Measurements from ENCODE around the gene NCF1.
"Not testable (repeated sequence)": the region's sequence is repeated elsewhere in the genome, so short reads cannot be mapped to it uniquely, and the experiment has no call there.

Gene NCF1

DNA sequence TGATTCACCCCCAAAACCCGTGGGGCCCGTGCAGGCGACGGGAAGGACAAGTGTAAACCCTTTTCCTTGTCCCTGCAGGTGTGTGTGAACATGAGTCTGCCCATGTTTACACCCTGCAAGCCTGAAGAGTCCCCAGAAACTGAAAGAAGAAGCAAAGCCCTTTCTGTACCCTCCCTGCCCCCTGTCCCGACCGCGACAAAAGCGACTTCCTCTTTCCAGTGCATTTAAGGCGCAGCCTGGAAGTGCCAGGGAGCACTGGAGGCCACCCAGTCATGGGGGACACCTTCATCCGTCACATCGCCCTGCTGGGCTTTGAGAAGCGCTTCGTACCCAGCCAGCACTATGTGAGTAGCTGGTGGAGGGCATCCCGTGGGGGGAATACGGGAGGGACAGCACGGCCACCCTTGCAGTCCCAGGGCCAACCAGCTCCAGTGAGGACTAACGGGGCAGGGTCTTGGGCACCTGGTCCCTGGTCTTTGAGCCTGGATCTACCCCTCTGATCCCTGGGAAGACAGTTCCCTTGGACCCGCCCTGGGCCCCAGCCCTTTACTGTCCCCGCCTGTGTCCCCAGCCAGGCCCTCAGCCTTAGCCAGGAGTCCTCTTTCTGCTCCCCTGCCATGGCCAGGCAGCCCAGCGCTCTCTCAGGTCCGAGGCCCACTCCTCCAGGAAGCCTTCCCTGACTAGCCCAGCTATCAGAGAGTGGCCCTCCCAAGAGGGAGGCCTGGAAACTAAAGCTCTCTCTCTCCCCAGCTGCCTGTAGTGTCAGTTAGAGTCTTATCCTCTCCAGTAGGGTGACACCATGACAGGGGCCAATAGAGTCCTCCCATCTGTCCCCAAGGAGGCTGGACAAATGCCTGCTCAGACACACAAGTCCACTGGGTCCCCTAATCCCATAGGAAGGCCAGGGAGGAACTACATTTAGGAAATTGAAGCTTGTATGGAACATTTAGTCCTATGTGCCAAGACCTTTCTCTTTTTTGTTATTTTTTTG lies at the start of gene NCF1:
TSS of gene NCF1 (plus strand) at position 252 of the 991 bp plus-strand sequence. CDS start at position 273, 21 bp downstream.
- not testable (repeated sequence) for DNase-seq (ENCODE audit: low read depth, low spot score)

DNA sequence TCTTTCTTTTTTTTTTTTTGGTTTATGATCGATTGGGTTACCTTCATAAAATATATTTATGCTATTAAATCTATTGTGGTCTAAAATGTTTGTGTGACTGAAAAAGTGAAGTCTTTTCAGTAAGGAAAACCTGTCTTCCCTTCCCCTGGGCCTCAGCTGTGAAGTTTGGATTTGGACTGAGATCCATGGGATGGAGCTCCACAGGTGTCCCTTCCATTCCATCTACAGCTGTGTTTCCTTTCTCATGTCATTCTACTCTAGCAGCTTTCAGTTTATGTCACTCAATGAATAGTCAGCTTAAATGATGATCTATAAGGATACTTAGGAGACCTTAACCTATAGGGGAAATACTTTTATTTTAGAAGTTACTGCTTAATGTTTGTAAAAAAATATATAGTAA lies 48.0 kb upstream of the NCF1 start:
- DNase-seq (ENCODE audit: low read depth, low spot score) = no peak

DNA sequence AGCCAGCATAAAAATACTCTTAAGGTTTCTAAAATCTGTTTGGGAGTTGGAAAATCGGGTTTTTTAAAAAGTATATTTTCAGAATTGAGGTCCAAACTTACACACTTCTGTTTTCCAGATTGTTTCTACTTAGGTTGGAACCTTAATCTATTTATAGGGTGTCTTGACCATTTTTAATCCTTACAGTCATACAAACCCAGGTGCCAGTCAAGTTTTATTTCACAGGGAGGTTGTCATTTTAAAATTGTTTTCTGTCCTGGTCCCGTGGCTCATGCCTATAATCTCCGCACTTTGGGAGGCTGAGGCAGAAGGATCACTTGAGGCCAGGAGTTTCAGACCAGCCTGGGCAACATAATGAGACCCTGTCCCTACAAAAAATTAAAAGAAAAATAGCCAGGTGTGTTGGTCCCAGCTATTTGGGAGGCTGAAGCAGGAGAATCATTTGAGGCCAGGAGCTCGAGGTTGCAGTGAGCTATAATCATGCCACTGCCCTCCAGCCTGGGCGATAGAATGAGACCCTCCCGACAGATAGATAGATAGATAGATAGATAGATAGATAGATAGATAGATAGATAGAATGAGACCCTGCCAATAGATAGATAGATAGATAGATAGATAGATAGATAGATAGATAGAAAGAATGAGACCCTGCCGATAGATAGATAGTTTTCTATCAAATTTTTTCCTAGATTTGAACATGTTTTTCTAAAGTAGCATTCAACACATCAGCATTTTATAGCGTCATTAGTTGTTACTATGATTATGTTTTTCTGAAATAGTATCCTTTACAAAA lies 47.3 kb upstream of the NCF1 start:
- DNase-seq (ENCODE audit: low read depth, low spot score) = no peak

GRCh38 chr7:74728686-74729085 lies 45.1 kb upstream of the NCF1 start:
- not testable (repeated sequence) for DNase-seq (ENCODE audit: low read depth, low spot score)

GRCh38 chr7:74730186-74730585 lies 43.6 kb upstream of the NCF1 start:
- not testable (repeated sequence) for DNase-seq (ENCODE audit: low read depth, low spot score)

GRCh38 chr7:74739974-74740703 lies 33.7 kb upstream of the NCF1 start:
- DNase-seq (ENCODE audit: low read depth, low spot score) = not testable (repeated sequence)

DNA sequence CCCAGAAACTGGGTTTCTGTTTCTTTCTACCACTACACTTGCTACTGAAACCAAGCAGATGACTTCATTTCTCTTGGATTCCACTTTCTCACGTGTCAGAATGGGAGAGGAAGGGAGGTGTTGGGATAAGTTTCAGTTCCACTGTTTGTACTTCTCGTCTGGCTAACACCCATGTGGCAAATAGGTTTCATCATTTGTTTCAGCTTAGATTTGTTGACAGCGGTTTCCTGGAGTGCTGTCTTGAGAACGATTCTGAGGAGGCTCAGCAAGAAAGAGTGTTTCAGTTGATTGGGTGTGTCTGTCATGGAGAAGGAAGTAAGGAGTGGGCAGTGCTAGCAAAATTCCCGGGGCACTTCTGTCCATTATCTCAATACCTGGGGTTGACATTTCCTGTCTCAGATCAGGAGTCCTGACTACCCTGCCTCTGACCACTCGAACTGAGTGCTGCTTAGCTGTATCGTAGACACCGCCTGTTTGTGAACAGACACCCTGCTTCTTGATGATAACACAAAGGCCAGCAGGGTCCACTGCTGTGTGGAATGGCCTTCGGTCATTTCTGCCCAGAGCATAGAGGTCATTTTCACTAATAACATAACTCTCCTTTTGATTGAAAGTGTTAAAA lies 29.8 kb upstream of the NCF1 start:
- DNase-seq (ENCODE audit: low read depth, low spot score) = not testable (repeated sequence)

DNA sequence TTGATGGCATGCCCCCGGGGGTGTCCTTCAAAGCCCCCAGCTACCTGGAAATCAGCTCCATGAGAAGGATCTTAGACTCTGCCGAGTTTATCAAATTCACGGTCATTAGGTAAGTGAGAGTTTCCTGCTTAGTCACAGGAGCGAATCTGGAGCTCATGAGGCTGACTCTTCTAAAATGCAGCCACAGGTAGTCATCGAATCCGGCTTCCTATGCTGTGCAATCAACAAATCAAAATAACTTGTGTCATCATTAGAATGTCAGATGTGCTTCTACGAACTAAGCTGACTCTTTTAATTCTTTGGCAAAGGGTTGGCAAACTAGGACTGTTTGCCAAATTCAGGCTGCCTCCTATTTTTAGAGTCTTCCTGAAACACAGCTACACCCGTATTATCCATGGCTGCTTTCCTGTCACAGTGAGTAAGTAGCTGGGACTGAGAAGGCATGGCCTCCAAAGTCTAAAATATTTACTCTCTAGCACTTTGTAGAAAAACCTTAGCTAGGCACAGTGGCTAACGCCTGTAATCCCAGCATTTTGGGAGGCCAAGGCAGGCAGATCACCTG lies 19.8 kb upstream of the NCF1 start:
- DNase-seq (ENCODE audit: low read depth, low spot score) = not testable (repeated sequence)

- not testable (repeated sequence) for DNase-seq (ENCODE audit: low read depth, low spot score)
These were observed 17.1 kb upstream of the NCF1 start for GRCh38 chr7:74756673-74757072.

GRCh38 chr7:74758268-74758667 lies 15.5 kb upstream of the NCF1 start:
- DNase-seq (ENCODE audit: low read depth, low spot score) = not testable (repeated sequence)

DNA sequence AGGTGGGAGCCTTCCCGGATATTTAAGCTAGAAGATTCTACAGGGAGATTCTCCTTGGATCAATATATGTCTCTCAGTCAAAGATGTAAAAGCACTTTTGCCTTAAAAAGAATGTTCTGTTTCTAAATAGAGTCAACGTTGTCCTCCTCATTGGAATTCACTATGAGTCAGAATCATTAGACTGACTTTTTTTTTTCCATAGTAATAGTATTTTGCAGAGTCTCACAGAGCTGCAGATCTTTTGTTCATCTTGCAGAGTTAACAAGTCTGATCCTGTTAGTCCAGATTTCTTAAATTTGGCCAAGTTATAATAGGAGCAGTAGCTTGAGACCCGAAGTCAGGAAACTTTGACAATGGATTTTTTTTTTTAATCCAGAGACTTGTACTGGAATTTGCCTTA lies 14.8 kb upstream of the NCF1 start:
- not testable (repeated sequence) for DNase-seq (ENCODE audit: low read depth, low spot score)

DNA sequence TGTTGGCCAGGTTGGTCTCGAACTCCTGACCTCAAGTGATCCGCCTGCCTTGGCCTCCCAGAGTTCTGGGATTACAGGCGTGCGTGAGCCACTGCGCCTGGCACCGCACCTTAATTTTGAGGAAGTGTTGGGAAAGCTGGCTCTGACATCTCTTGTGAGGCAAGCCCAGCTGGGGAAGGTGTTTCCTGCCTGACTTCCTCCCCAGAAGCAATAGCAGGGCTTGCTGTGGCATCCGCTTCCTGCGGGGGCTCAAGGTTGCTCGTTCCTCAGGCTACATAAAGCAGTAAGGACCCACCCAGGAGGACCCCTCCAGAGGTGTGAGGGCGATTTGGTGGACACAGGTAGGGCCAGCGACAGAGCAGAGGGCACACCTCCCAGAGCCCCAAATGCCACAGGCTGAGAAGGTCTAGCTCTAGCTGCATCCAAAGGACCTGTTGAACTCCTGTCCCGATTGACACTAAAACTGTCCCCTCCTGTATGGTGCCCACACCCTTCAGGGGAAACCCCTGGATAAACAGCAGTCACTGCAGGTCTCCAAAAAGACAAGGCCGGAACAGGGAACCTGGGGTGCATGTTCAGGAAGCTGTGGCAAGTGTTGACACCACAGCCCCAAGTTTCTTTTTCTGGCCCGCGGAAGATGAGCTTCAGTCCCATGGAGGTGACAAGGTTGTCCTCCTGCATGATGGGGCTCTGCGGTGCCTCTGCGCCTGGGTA lies 8.4 kb upstream of the NCF1 start:
- DNase-seq (ENCODE audit: low read depth, low spot score) = not testable (repeated sequence)

DNA sequence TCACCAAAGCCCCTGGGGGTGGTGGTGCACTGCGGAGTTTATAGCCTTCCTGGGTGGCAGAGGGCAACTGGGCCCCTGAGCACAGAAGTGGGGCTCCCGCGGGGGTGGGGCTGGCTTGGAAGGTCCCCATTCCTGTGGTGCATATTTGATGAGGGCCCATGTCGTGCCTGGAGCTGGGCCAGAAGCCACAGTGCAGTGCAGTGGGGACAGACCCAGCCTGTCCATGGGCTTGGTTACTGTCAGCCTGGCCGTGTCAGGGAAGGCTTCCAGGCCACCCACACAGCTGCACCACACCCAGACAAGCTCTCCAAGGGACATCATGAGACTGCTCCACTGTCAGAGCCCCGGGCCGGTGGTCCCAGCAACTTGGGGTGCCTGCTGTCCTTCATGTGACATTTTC lies 7.3 kb upstream of the NCF1 start:
- not testable (repeated sequence) for DNase-seq (ENCODE audit: low read depth, low spot score)

- DNase-seq (ENCODE audit: low read depth, low spot score) = not testable (repeated sequence)
These were observed 6.8 kb upstream of the NCF1 start for GRCh38 chr7:74766991-74767390.

- DNase-seq (ENCODE audit: low read depth, low spot score) = not testable (repeated sequence)
These were observed 3.7 kb upstream of the NCF1 start for GRCh38 chr7:74770062-74770461.

- not testable (repeated sequence) for DNase-seq (ENCODE audit: low read depth, low spot score)
These were observed 1.7 kb upstream of the NCF1 start for GRCh38 chr7:74772093-74772492.

DNA sequence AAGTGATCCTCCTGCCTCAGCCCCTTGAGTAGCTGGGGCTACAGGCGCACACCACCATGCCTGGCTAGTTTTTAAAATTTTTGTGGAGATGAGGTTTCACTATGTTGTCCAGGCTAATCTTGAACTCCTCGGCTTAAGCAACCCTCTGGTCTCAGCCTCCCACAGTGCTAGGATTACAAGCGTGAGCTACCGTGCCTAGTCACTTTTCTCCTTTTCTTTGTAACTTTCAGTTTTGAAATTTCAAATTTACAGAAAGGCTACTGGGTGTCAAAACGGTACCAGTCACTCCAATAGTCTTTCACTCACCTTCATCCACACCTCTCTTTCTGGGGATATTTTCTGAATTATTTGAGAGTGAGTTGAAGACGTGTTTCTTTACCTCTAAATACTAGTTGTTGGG lies 1.3 kb downstream of the NCF1 start:
- DNase-seq (ENCODE audit: low read depth, low spot score) = not testable (repeated sequence)

DNA sequence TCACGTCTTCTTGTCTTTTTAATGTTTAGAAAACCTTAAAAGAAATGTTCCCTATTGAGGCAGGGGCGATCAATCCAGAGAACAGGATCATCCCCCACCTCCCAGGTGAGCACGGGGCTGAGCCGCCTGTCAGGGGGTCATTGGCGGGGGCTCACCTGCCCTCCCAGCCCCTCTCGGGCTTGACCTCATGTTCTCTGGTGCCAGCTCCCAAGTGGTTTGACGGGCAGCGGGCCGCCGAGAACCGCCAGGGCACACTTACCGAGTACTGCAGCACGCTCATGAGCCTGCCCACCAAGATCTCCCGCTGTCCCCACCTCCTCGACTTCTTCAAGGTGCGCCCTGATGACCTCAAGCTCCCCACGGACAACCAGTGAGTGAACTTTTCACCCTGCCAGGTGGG lies 5.2 kb downstream of the NCF1 start:
- DNase-seq (ENCODE audit: low read depth, low spot score) = not testable (repeated sequence)

GRCh38 chr7:74781746-74782145 lies 7.9 kb downstream of the NCF1 start:
- not testable (repeated sequence) for DNase-seq (ENCODE audit: low read depth, low spot score)

DNA sequence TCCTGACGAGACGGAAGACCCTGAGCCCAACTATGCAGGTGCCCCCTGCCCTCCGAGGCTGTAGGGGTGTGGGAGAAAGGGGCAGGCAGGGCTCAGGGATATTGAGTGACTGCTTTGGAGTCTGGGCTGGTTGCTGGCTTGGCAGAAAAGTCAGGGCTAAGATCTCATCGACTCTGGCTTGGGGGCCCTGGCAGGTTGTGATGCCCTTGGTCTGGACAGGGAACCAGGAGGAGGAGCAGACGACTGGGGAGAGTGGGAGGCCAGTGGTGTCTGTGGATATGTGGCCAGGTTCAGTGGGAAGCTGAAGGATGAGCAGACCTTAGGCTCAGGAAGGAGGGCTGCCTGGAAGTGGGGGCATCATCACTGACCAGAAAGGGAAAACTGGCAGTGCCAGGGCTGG lies 9.8 kb downstream of the NCF1 start:
- DNase-seq (ENCODE audit: low read depth, low spot score) = not testable (repeated sequence)
